Measurements from ENCODE around the gene SSTR3. TPM values are rescaled to one million over a fixed set of nuclear protein-coding genes. Genes with fewer than 3 reads are reported as not detected.

The SSTR3 gene
- total RNA-seq, 1 experiment from 2014 or later = 0.08 TPM

GRCh38 chr22:37165940-37166674 lies 46.2 kb downstream of the SSTR3 start:
- Histone ChIP-seq H3K4me1 (ENCODE audit: control insufficient read depth, insufficient read depth, low read length) (peaks cover 16% of the 10 kb centered on the region), H3K9me3 (ENCODE audit: control insufficient read depth, insufficient read depth, low read depth, low read length) (no peaks in the 10 kb centered on the region), H3K36me3 (ENCODE audit: control insufficient read depth, insufficient read depth, low read length) (no peaks in the 10 kb centered on the region), H3K27ac (ENCODE audit: low read length) (peak overlapping the region; percentile 79), H3K4me3 (ENCODE audit: low read depth in 2 of 2, low read length in 2 of 2) (no peak overlapping the region), H3K27me3 (ENCODE audit: control insufficient read depth, insufficient read depth, low read length) (no peaks in the 10 kb centered on the region)
- CTCF ChIA-PET = no interaction called here
- DNase-seq (ENCODE audit: low read depth, low spot score) (no peak), ATAC-seq (peak; percentile 10; the same call in 1 of the 2 replicates)
- POLR2A ChIA-PET = no interaction called here
- BruUV-seq (replicated peaks) = no TSS peak
- in situ Hi-C loops (cut with HindIII; ENCODE audit: low pct_unique_long_range_greater_than_20kb, low sequenced_read_pairs) = no loop called here
- intact Hi-C loops (cut with micrococcal nuclease; ENCODE audit: unreplicated experiment) = loop anchor here (2.0 kb wide), 1 partner anchor 31 kb away; no protein-coding TSS in a partner anchor
- no peak for TF ChIP-seq TCF7L2 (IDR thresholded peaks at IDR 0.05; ENCODE audit: low read depth, low read length)
- TF ChIP-seq SIN3A (IDR thresholded peaks at IDR 0.05; ENCODE audit: borderline replicate concordance, insufficient read depth, low read depth, low read length) = no peak
- TF ChIP-seq CTCF (IDR thresholded peaks at IDR 0.05) = no peak
- no peak for TF ChIP-seq REST (IDR thresholded peaks at IDR 0.05; ENCODE audit: insufficient read depth in 1 of 2, low read depth in 2 of 2, low read length in 1 of 2)
- no peak for TF ChIP-seq POLR2AphosphoS5 (IDR thresholded peaks at IDR 0.05; ENCODE audit: low read depth, low read length)

GRCh38 chr22:37165066-37165465 lies 47.2 kb downstream of the SSTR3 start:
- TF ChIP-seq TCF7L2 (IDR thresholded peaks at IDR 0.05; ENCODE audit: low read depth, low read length) = no peak
- no peak for TF ChIP-seq POLR2AphosphoS5 (IDR thresholded peaks at IDR 0.05; ENCODE audit: low read depth, low read length)
- no peak for TF ChIP-seq CTCF (IDR thresholded peaks at IDR 0.05)
- TF ChIP-seq REST (IDR thresholded peaks at IDR 0.05; ENCODE audit: insufficient read depth in 1 of 2, low read depth in 2 of 2, low read length in 1 of 2) = no peak
- no peak for TF ChIP-seq SIN3A (IDR thresholded peaks at IDR 0.05; ENCODE audit: borderline replicate concordance, insufficient read depth, low read depth, low read length)
- Histone ChIP-seq H3K27ac (ENCODE audit: low read length) (no peak overlapping the region; the same call in 1 of the 2 replicates), H3K4me3 (ENCODE audit: low read depth in 2 of 2, low read length in 2 of 2) (no peak overlapping the region)

More at GRCh38 chr22:37165066-37165465, 47.2 kb downstream of the SSTR3 start:
- in situ Hi-C loops (cut with HindIII; ENCODE audit: low pct_unique_long_range_greater_than_20kb, low sequenced_read_pairs) = no loop called here
- intact Hi-C loops (cut with micrococcal nuclease; ENCODE audit: unreplicated experiment) = no loop called here
- ATAC-seq = no peak
- Histone ChIP-seq H3K27me3 (ENCODE audit: control insufficient read depth, insufficient read depth, low read length) (no peaks in the 10 kb centered on the region), H3K36me3 (ENCODE audit: control insufficient read depth, insufficient read depth, low read length) (no peaks in the 10 kb centered on the region), H3K9me3 (ENCODE audit: control insufficient read depth, insufficient read depth, low read depth, low read length) (no peaks in the 10 kb centered on the region), H3K4me1 (ENCODE audit: control insufficient read depth, insufficient read depth, low read length) (peaks cover 16% of the 10 kb centered on the region)
- no TSS peak for BruUV-seq (replicated peaks)
- ChIA-PET POLR2A (no interaction called here), CTCF (interaction anchor here (0.6 kb wide), 2 partner anchors 35 to 63 kb away, joined by 5 to 7 read pairs; no protein-coding TSS in a partner anchor)
- no peak for DNase-seq (ENCODE audit: low read depth, low spot score)

Data from Panc1 (cell line).